ENCODE measurements around the gene PPP1R3E.
A peak's percentile ranks its signal among the peaks of the same experiment; 100 is the strongest.
"Not testable (repeated sequence)": the region's sequence is repeated elsewhere in the genome, so short reads cannot be mapped to it uniquely, and the experiment has no call there.

The PPP1R3E gene

DNA sequence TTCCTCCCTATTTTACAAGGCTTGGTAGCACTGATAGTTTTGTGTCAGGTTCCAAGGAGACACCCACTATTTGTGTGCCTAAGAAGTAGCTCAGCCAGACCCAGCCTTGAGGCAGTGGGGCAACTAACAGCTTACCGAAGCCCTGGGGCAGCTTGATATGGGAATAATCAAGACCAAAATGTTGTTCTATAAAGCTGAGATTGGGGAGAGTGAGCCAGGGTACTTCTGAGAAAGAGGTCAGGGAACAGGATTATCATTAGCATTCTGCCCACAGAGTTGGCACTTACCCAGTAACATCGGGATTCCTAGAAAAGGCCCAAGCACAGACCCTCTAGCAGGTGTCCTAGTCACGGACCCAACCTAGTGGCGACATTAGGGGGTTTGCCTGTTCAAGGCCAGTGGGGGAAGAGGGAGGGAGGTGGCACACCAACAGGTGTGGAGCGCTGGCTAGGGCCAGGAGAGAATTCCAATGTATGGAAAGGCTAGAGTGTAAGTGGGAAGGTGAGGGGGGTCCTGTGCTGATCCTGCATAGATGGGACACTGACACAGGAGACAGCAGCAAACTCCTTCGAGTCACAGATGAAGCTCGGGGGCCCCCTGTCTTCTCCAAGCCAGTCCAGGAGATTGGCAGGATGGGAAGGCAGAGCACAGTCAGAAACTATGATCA, 4.9 kb downstream of the PPP1R3E start:
- DNase-seq (ENCODE audit: low read depth), result no peak

DNA sequence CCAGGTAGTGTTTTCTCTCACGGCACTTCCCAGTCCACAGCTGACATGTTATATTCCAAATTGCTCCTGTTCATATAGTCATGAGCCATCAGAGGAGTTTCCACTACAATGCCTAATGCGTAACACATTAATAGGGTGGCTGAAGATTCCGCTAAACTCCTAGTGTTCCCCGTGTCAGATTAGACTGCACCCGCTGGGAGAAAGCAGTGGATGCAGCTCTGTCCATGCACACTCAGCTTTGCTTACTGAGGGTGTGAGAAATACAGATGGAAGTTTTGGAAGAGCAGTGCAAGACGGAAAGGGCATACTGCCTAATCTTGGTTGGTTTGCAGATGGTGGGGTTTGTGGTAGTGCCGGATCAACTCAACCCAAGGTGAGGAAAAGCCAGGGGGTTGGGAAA, 5.6 kb downstream of the PPP1R3E start:
- no peak for DNase-seq (ENCODE audit: low read depth)

GRCh38 chr14:23296012-23296777, 6.5 kb downstream of the PPP1R3E start:
- DNase-seq (ENCODE audit: low read depth), result no peak

- DNase-seq (ENCODE audit: low read depth), result no peak
Observed at GRCh38 chr14:23294734-23295561, 7.7 kb downstream of the PPP1R3E start.

DNA sequence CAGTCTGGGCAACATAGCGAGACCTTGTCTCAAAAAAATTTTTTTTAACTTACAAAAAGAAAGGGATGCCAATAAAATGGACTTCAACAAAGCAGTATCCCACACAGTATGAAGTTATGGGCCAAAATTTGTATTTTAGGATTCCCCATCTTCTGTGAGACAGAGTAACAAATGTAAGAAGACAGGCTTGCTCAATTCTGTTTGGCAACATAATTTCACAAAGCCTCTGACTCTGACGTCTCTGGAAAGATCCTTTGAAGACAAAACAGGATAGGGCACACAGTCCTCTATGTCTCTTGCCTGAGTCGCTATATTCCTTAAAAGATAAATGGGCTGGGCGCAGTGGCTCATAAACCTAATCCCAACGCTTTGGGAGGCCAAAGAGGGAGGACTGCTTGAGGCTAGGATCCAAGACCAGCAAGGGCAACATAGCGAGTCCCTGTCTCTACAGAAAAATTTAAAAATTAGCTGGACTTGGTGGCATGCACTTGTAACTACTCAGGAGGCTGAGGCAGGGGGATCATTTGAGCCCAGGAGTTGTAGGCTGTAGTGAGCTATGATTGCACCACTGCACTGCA, 15.7 kb downstream of the PPP1R3E start:
- DNase-seq (ENCODE audit: low read depth), result no peak

- DNase-seq (ENCODE audit: low read depth), result peak; percentile 99
Observed at GRCh38 chr14:23286020-23286901, 16.4 kb downstream of the PPP1R3E start, which contains the start of gene HOMEZ. HOMEZ (minus strand) TSS chr14:23286132; CDS start chr14:23285952, 180 bp downstream.

DNA sequence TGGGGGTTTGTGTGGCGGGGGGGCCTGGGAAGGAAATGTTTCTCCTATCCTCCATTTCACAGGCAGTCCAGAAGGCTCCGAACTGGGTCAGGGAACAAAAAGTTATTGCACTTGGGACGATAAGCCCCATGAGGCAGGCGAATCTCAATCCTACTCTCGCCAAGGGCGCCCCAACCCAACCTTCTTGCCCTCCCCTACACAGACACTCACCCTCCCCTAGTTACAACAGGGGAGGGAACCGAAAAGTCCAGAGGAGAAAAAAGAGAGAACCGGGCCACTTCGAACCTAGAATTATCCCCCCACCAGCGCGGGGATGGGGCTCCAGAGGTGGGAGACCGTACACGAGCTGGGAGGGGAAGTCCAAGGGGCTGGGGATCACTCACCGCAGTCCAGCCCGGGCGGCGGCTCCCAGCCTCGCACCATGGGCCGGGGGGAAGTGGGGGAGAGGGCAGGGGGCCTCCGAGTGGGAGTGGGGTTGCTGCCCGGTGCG, 17.1 kb downstream of the PPP1R3E start:
- DNase-seq (ENCODE audit: low read depth), result no peak

DNA sequence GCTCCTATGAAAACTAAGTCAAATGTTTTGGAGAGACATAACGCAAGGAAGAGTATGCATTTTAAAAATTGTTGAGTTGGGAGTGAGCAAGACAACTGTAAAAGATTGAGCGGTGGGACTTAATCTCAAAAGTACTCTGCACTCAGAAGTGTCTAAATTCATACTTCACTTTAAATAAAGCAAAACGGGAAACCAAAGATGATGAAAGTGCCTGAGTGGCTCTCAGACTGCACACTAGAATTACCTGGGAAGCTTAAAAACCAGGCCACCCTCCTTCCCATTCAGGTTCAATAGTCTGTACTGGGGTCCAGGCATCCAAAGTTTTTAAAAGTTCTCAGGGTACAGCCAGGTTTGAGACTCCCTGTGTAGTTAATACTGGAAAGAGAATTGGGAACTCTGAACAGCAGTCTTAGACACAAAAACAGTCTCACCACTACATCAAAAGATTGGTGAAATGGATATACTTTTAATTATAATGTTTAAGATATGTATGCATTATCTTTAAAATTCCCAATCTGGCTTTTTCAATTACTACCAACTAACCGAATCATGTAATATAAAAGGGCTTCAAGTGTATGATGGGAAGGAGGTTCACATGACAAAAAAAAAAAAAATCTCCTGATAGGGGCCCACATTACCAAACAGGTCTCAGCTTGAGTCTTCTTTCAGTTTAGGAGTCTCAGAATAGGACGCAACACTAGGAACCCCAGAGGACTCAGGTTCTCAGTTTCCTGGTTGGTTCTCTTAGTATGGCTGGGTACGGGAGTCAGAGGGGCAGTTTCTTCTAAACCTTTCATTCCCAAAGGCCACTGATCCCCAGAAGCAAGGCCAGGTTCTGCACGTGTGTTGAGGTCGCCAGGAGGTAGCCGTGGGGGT, 17.8 kb downstream of the PPP1R3E start:
- no peak for DNase-seq (ENCODE audit: low read depth)

GRCh38 chr14:23281247-23281646, 21.4 kb downstream of the PPP1R3E start:
- DNase-seq (ENCODE audit: low read depth), result no peak

DNA sequence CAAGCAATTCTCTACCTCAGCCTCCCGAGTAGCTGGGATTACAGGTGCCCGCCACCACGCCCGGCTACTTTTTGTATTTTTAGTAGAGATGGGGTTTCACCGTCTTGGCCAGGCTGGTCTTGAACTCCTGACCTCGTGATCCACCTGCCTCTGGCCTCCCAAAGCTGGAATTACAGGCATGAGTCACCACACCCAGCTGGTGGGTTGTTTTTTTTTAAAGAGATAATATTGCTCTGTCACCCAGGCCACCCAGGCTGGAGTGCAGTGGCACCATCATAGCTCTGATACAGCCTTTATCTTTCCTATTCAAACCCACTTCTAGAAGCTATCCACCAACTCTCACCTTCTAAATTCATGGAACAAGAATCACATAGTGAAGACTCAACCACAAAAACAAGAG, 24.7 kb downstream of the PPP1R3E start:
- DNase-seq (ENCODE audit: low read depth), result not testable (repeated sequence)

GRCh38 chr14:23277189-23277588, 25.5 kb downstream of the PPP1R3E start:
- no peak for DNase-seq (ENCODE audit: low read depth)

- no peak for DNase-seq (ENCODE audit: low read depth)
Observed at GRCh38 chr14:23275412-23275811, 27.2 kb downstream of the PPP1R3E start.

GRCh38 chr14:23269193-23269592, 33.5 kb downstream of the PPP1R3E start:
- no peak for DNase-seq (ENCODE audit: low read depth)

DNA sequence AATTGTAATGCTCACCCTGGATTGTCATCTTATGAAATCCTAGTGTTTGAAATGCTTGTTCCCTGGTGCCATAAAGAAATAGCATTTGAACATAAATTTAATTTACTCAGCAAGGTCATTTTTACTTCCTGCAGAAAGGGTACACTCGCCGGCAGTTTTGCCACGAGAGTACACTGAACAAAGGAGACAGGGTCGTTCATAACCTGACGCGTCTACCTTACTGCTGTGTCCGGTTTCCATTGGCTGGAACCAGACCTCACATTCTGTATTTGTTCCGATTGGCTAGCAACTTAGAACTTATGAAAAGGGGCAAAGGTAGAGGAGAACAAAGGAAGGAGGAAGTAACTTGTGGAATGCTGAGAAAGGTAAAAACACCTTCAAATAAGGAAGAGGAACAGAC, 41.8 kb downstream of the PPP1R3E start:
- DNase-seq (ENCODE audit: low read depth), result not testable (repeated sequence)

- no peak for DNase-seq (ENCODE audit: low read depth)
Observed at GRCh38 chr14:23259426-23259825, 43.2 kb downstream of the PPP1R3E start.

DNA sequence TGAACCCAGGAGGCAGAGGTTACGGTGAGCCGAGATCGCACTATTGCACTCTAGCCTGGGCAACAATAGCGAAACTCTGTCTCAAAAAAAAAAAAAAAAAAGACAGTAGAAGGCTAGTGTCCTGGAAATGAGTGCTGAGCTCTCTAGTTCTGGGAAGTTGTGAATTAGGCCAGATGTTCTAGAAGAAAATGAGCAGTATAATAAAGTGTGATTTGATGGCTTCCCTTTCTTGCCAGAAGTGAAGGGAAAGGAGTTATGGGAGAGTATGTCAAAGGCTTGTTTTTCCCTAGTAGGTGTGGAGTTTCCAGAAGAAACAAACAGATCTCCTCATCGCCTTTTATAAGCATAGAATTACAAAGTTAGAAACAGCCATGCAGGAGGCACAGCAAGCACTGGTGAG, 44.4 kb downstream of the PPP1R3E start:
- no peak for DNase-seq (ENCODE audit: low read depth)

DNA sequence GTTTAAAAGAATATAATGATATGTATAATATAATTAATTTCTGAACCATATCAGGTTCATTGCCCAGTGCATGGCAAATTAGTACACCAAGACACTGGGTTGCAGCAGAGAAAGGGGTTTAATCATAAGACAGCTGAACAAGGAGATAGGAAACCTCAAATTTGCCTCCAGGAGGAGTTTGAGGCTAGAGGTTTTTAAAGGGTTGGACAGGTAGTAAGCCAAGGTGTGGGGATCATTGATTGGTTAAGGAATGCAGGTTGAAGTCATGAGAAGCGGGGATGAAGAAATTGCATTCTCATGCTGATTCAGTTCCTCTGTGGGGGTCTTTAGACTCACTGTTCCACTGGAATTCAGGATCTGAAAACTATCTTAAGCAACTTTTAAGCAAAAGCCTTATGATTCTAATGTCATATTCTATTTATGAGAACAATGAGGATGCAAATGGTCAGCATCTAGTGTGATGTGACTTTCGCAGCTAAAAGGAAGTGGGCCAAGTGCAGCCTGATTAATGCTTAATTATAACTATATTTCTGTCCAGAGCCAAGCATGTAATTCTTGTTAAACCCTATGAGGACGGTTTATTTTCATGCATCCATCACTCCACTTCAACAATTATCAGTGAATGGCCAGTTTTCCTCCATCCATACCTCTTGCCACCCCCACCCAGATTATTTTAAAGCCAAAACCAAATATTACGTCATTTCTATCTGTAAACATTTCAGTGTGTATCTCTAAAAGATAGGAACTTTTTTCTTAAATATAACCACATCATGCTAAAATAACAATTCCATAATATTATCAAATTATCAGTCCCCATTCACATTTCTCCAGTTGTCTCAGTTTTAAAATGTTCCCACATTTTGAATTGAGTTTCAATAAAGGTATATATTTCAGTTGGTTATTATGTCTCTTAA, 50.0 kb downstream of the PPP1R3E start:
- DNase-seq (ENCODE audit: low read depth), result no peak

- DNase-seq (ENCODE audit: low read depth), result no peak
Observed at GRCh38 chr14:23252006-23252405, 50.7 kb downstream of the PPP1R3E start.

DNA sequence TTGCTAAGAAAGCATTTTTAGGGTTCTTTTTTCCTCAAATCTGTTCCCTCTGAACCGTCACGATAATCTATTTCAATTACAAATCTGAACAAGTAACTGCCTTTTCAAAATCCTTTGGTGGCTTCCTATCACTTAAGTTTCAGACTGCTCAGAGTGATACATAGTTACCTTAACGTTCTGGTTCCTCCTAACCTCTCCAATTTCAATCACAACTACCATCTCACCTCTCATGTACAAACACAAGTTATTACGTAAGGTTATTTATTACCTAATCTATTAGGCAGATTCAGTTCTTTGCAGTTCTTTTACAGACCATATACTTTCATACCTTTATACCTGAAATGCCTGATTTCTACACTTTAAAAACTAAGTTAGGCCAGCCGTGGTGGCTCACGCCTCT, 52.8 kb downstream of the PPP1R3E start:
- no peak for DNase-seq (ENCODE audit: low read depth)
